HEK293T (cell line): ENCODE measurements around the gene KIF17.

Source experiments
- CTCF ChIA-PET: fragments of 350-600 bp; formaldehyde crosslinking; extraction: SDS; loops from one replicate; lab custom pipeline; 2021; ENCODE audit warnings: antibody characterized with exemption, inconsistent platforms; lab: Yijun Ruan, JAX
- POLR2A ChIA-PET: fragments of 350-600 bp; formaldehyde crosslinking; extraction: SDS; loops from one replicate; lab custom pipeline; 2020; ENCODE audit warnings: antibody characterized with exemption, inconsistent platforms; lab: Yijun Ruan, JAX
- DNase-seq: peaks from one replicate; pipeline ENCODE4 v3.0.0; 2012; ENCODE audit warnings: mixed read lengths; ENCODE audit errors: extremely low spot score
- ARNT ChIP-seq: fragments of 450-650 bp; IDR thresholded peaks from 2 replicates; pipeline ENCODE4 v1.6.1; 2017; ENCODE audit warnings: mild to moderate bottlenecking
- BHLHE40 ChIP-seq: fragments of 450-650 bp; IDR thresholded peaks from 2 replicates; pipeline ENCODE4 v1.6.1; 2016; ENCODE audit warnings: mild to moderate bottlenecking, moderate library complexity, borderline replicate concordance
- CTBP1 ChIP-seq: fragments of 450-650 bp; IDR thresholded peaks from 2 replicates; pipeline ENCODE4 v1.6.1; 2016; ENCODE audit warnings: borderline replicate concordance
- ELF4 ChIP-seq: fragments of 450-650 bp; IDR thresholded peaks from 2 replicates; pipeline ENCODE4 v1.6.1; 2017; ENCODE audit warnings: antibody characterized with exemption
- FOXA1 ChIP-seq: fragments of 450-650 bp; IDR thresholded peaks from 2 replicates; pipeline ENCODE4 v1.6.1; 2016; ENCODE audit warnings: mild to moderate bottlenecking
- FOXK2 ChIP-seq: fragments of 450-650 bp; IDR thresholded peaks from 2 replicates; pipeline ENCODE4 v1.6.1; 2016; ENCODE audit warnings: mild to moderate bottlenecking
- FOXM1 ChIP-seq: fragments of 450-650 bp; IDR thresholded peaks from 2 replicates; pipeline ENCODE4 v1.6.1; 2017; ENCODE audit warnings: mild to moderate bottlenecking, borderline replicate concordance
- HDGF ChIP-seq: fragments of 450-650 bp; IDR thresholded peaks from 2 replicates; pipeline ENCODE4 v1.6.1; 2017; ENCODE audit warnings: antibody characterized with exemption, borderline replicate concordance
- L3MBTL2 ChIP-seq: fragments of 450-650 bp; conservative IDR thresholded peaks from 2 replicates; pipeline ENCODE4 v1.6.1; 2016; ENCODE audit warnings: mild to moderate bottlenecking
- LEF1 ChIP-seq: fragments of 450-650 bp; IDR thresholded peaks from 2 replicates; pipeline ENCODE4 v1.6.1; 2017; ENCODE audit warnings: mild to moderate bottlenecking, borderline replicate concordance
- NFRKB ChIP-seq: fragments of 450-650 bp; IDR thresholded peaks from 2 replicates; pipeline ENCODE4 v1.6.1; 2016; ENCODE audit warnings: mild to moderate bottlenecking, moderate library complexity
- SP1 ChIP-seq: fragments of 450-650 bp; IDR thresholded peaks from 2 replicates; pipeline ENCODE4 v1.6.1; 2017
- SUZ12 ChIP-seq: fragments of 450-650 bp; IDR thresholded peaks from 2 replicates; pipeline ENCODE4 v1.6.1; 2016; ENCODE audit warnings: mild to moderate bottlenecking
- TARDBP ChIP-seq: fragments of 450-650 bp; IDR thresholded peaks from 2 replicates; pipeline ENCODE4 v1.6.1; 2016
- ZNF384 ChIP-seq: fragments of 450-650 bp; IDR thresholded peaks from 2 replicates; pipeline ENCODE4 v1.6.1; 2016
- TF ChIP-seq, protein P1 (sequence below): fragments of 450-650 bp; IDR thresholded peaks from 2 replicates; pipeline ENCODE4 v1.6.1; 2016

KIF17 gene

DNA sequence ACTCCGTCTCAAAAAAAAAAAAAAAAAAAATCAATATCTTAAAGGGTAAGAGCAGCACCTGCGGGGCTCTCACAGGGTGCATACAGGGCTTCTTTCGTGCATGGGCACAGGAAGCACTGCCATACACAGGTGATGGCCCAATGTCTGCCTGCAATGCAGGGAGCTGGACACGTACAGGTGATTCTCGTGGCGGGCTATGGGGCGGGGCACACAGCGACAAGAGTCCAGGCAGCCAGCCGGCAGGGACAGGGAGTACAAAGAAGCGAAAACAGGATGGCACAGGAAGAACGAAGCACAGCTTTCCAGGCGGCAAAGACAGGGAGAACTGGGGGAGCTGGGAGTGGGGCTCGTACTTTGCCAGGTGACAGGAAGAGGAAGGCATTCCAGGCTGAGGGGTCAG, 1.6 kb downstream of the KIF17 start:
- no peak for DNase-seq
- ChIA-PET POLR2A (no interaction called here), CTCF (no interaction called here)
- TF ChIP-seq ZNF384 (no peak), BHLHE40 (no peak), SUZ12 (no peak), NFRKB (no peak), LEF1 (no peak)

DNA sequence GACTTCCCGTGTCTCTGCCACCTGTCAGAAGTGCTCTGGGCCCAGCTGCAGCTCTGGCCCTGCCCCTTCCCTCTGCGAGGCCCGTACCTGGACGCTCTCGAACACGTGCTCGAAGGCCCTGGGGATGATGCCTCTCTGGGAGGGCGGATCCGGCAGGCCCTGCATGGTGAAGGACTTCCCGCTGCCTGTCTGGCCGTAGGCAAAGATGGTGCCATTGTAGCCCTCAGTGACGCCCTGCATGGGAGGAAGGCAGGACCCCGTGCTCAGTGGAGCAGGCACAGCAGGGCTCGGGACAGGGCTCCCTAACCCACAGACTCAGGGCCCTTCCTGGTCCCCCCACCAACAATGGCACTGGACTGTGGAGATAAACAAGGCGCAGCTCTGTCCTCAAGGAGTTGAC, 2.4 kb downstream of the KIF17 start:
- DNase-seq = no peak
- TF ChIP-seq ELF4 (no peak), FOXK2 (no peak)
- POLR2A ChIA-PET = no interaction called here
- CTCF ChIA-PET = no interaction called here

DNA sequence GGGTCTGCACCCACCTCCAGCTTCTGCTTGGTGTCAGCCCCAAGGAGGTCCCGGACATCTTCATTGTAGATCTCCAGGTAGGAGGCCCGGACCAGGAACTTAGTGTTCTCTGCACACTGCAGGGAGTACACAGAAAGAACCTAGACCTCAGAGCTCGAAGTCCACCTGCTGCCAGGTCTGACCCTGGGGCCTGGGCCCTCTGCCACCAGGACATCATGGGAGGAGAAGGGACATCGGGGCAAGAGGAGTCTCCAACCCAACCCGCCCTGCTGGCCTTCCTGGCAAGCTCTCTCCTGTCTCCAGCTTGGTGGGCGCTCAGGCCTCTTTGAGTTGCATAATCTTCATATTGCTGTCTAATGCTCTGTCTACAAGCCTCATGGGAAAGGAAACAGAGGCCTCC, 4.4 kb downstream of the KIF17 start:
- POLR2A ChIA-PET = no interaction called here
- no peak for TF ChIP-seq ZNF384
- no peak for TF ChIP-seq FOXM1
- TF ChIP-seq FOXK2 = no peak
- no peak for TF ChIP-seq CTBP1
- no peak for TF ChIP-seq BHLHE40
- no peak for TF ChIP-seq HDGF
- TF ChIP-seq ARNT = no peak
- TF ChIP-seq L3MBTL2 = no peak
- DNase-seq = no peak
- CTCF ChIA-PET = interaction anchor here (0.7 kb wide), 1 partner anchor 77 kb away, joined by 5 read pairs; no protein-coding TSS in a partner anchor

DNA sequence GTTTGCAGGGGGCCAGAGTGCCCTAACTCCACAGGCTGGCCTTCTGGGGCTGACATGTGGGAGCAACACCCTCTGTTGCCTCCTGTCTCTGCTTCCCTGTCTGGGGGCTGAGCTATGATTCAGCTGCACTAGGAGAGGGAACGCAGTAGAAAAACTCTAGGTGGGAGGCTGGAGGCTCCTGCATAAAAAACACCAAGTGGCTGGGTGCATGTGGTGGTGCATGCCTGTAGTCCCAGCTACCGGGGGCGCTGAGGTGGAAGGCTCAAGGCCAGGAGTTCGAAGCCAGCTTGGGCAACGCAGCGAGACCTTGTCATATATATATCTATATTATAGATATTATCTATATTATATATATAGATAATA, 5.6 kb downstream of the KIF17 start:
- CTCF ChIA-PET = no interaction called here
- POLR2A ChIA-PET = no interaction called here
- TF ChIP-seq NFRKB = no peak
- no peak for TF ChIP-seq L3MBTL2
- DNase-seq = no peak

DNA sequence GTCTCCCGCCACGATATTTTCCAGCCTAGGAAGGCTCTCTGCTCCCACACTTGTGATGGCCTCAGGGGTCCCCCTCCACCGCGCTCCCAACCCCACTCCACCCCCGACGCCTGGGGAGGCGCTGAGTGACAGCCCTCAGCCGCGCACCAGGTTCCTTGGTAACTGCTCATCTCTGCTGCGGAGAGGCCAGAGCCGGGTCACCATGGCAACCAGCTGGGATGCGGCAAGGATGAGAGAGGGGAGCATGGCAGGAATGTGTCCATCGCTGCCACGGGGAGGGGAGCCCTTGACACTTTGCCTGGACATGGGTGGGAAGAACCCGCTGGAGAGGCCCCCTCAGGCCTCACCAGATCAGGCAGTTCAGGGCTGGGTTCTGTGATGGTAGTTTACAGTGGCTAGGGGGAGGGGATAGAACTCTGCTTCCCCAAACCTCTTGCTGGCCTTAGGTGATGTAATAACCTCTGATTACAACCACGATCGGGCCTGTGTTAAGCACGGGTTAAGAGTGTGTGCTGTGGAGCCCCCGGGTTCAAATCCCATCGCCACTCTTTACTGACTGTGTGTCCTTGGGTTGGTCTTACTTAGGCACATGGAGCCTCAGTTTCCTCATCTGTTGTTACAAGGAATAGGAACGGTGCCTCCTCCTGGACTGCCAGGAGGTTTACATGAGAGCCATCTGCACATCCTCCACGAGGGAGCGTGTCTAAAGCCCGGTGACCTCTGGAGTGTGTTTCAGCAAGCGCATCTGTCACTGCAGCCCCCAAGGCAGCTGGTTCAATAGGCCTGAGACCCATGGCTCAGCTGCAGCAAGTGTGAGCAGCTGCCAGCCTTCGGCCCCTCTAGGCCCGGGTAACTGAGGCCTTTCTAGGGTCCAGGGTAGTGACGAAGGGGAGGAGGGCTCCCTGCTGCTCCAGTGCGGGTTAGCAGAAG, 6.3 kb downstream of the KIF17 start:
- TF ChIP-seq HDGF (no peak), CTBP1 (no peak), FOXK2 (no peak), SP1 (no peak), FOXM1 (no peak), SUZ12 (no peak), TARDBP (no peak), ARNT (no peak)
- TF ChIP-seq, protein P1, sequence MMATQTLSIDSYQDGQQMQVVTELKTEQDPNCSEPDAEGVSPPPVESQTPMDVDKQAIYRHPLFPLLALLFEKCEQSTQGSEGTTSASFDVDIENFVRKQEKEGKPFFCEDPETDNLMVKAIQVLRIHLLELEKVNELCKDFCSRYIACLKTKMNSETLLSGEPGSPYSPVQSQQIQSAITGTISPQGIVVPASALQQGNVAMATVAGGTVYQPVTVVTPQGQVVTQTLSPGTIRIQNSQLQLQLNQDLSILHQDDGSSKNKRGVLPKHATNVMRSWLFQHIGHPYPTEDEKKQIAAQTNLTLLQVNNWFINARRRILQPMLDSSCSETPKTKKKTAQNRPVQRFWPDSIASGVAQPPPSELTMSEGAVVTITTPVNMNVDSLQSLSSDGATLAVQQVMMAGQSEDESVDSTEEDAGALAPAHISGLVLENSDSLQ = no peak
- DNase-seq = no peak
- POLR2A ChIA-PET = no interaction called here
- CTCF ChIA-PET = no interaction called here

DNA sequence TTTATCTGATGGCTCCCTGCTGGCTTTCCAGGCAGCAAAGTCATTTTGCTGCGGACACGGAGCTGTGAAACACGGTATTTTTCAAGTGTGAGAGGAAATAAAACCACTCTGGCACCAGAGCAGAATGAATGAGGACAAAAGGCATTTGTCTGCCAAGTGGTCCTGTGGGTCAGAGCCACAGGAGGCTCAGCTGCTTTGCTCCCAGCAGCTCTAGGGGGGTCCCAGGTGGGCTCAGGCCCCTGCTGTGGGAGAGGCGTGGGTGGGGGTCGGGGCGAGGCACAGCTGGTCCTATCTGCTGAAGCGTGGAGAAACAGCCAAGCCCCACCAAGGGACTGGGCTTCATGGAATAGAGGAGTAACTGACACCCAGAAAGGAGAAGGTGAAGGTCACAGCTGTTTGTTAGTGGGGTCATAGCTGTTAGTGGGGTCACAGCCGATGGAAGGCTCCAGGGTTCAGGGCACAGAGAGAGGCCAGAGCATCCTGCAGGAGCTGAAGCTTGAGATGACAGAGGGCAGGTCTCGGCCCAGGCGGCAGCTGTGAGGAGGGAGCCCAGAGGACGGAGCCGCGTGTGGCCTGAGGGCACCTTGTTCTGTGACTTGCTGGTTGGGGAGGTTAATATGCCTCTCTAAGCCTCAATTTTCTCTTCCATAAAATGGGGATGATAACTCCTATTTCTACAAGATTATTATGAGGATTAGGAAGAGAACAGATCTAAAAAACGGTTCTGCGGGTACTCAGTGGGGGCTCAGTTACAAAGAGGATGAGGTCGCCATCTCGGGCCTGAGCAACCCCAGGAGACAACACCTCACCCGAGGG, 7.1 kb downstream of the KIF17 start:
- TF ChIP-seq CTBP1 (no peak), NFRKB (no peak), BHLHE40 (no peak), SUZ12 (no peak), LEF1 (no peak), ELF4 (no peak), FOXK2 (no peak), ARNT (no peak), FOXM1 (no peak), FOXA1 (no peak), ZNF384 (no peak)
- CTCF ChIA-PET = no interaction called here
- POLR2A ChIA-PET = no interaction called here

DNA sequence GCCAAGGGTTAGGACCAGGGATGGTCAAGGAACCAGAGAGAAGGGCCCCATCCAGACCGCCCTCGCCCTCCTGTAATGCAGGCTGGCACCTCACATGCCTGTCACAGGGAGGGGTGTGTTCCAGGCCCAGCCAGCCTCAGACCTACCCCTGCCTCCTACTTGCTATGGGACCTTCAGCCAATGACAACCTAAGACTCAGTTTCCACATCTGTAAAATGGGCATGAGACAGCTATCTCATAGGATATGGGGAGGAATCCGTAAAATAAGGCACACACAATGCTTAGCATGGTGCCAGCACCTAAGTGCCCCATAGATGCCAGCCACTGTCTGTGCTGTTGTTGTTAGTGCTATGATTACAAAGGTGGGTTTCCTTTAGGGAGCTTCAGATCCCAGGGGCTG, 7.9 kb downstream of the KIF17 start:
- ChIA-PET CTCF (no interaction called here), POLR2A (no interaction called here)
- DNase-seq = no peak
- no peak for TF ChIP-seq NFRKB
- TF ChIP-seq LEF1 = no peak
- no peak for TF ChIP-seq BHLHE40
- no peak for TF ChIP-seq ZNF384
- no peak for TF ChIP-seq L3MBTL2
- TF ChIP-seq FOXK2 = no peak
- TF ChIP-seq FOXM1 = no peak
- TF ChIP-seq, protein P1 = no peak
- TF ChIP-seq CTBP1 = no peak
- TF ChIP-seq ARNT = no peak
- TF ChIP-seq FOXA1 = no peak
- TF ChIP-seq SUZ12 = no peak
- TF ChIP-seq HDGF = no peak

More for the DNA sequence above, 7.1 kb downstream of the KIF17 start:
- DNase-seq = no peak
